Fibroblast of the aortic adventitia (primary cell): Measurements from ENCODE around the gene VASH2. TPM values are rescaled to one million over a fixed set of nuclear protein-coding genes. Genes with fewer than 3 reads are reported as not detected.

Source experiments
- DNase-seq: peaks from one replicate; pipeline ENCODE4 v3.0.0-alpha.2; 2010; ENCODE audit warnings: low read depth
- H3K4me3 ChIP-seq: 2 replicates; pipeline ENCODE4 v1.5.1; 2011; ENCODE audit warnings: low read depth, mild to moderate bottlenecking, control low read depth, low read length, moderate library complexity
- CTCF ChIP-seq: IDR thresholded peaks from 2 replicates; pipeline ENCODE4 v1.5.1; 2011; ENCODE audit warnings: mild to moderate bottlenecking, low read length, control low read depth, inconsistent platforms; ENCODE audit not compliant: insufficient read depth
- total RNA-seq: library from RNA; depleted of rRNA; stranded (reverse); fragments of >200 nt; gene quantifications from 2 replicates; pipeline ENCODE4 v1.2.3, GENCODE V29; 2012; ENCODE audit warnings: low replicate concordance

Gene VASH2
- total RNA-seq, 1 donor = 0.90 TPM

GRCh38 chr1:212973899-212974298, 23.6 kb downstream of the VASH2 start:
- no peak for TF ChIP-seq CTCF
- no peak for DNase-seq
- H3K4me3 ChIP-seq = no peak overlapping the region

- DNase-seq = no peak
These were observed 24.4 kb downstream of the VASH2 start for GRCh38 chr1:212974711-212975110.

DNA sequence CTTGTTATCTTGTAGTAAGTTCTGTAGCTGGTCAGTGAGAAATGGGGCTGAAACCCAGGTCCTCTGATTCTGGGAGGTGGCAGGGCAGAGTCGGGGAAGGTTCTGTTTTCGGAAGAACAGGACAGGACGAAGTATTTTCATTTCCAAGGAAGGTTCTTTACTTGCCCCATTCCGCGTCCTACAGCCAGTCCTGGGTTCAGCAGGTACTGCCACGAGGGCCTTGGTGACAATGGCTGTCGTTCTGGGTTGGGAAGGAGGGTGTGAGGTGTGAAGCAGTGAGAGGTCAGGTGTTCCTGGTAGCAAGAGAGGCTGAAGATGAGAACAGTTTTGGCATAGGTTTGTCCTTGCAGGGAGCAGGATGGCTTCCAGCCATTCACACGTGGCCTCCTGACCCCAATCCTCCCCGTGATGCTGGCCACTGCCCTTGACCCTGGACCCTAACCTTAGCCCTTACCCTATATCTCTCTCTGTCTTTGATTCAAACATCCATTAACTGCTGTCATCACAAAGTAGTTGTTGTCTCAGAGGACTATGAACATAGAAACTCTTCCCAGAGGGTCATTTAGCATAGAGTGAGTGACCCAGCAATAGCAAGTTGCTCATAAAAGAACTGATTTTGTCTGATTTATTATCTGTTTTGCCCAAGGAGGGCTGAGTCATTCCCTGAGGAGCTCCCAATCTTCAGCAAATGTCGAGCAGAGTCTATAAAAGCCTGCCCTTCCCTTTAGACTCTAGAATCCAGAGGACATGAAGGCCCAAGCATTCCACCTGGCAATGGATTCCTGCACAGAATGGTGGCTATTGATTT, 25.0 kb downstream of the VASH2 start:
- H3K4me3 ChIP-seq = no peak overlapping the region
- no peak for TF ChIP-seq CTCF
- DNase-seq = no peak

More at GRCh38 chr1:212974711-212975110, 24.4 kb downstream of the VASH2 start:
- no peak for TF ChIP-seq CTCF
- no peak overlapping the region for H3K4me3 ChIP-seq

GRCh38 chr1:212976586-212976985, 26.2 kb downstream of the VASH2 start:
- TF ChIP-seq CTCF = no peak
- no peak for DNase-seq
- H3K4me3 ChIP-seq = no peak overlapping the region

DNA sequence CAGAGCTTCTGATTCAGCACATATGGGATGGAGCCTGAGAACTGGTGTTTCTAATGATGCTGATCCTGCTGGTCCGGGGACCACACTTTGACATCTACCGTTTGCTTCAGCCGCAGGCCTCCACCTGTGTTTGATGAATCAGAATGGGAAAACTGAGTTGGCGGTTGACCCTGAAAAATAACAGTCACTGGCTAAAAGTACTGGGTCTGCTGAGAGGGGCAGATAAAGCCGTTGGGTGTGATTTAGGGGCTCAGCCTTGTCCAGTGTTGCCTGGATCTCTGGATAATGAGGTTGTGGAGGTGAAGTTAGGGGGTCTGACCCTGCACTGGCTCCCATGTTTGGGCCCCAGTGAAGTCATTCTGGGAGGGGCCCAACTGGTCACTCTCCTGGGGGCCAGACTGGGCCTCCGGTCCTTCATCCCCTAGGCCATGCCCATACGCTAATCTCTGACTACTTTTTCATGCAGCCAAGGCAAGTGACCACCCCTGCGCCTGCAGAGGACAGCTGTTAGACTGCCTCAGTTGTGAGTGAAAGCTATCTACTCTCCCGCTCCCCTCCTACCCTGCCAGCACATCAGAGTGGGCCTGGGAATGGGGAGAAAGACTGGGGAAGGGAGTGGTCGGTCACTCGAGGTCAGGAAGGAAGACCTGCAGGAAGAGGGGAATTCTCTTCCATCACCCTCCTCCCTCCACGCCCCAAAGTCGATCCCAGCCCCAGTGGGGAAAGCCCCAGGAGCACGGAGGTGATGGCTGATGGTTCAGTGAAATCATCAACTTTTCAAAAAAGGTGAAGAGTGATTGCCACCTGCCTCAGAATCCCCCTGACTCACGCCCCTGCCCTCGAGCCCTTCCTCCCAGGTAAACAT, 27.7 kb downstream of the VASH2 start:
- TF ChIP-seq CTCF = no peak
- H3K4me3 ChIP-seq = no peak overlapping the region
- DNase-seq = no peak

GRCh38 chr1:212979340-212980122, 29.2 kb downstream of the VASH2 start:
- DNase-seq = no peak
- TF ChIP-seq CTCF = no peak
- no peak overlapping the region for H3K4me3 ChIP-seq
